GM18499 (cell line): ENCODE measurements around the gene MRPL54.
"Not testable (repeated sequence)": the region's sequence is repeated elsewhere in the genome, so short reads cannot be mapped to it uniquely, and the experiment has no call there.

Experiments used
- ATAC-seq: cut with Tn5 transposase; IDR thresholded peaks from one replicate; pipeline ENCODE4 v1.9.1; 2021; ENCODE audit warnings: moderate number of reproducible peaks; ENCODE audit not compliant: insufficient read depth, unreplicated experiment

Gene MRPL54

GRCh38 chr19:3738477-3739220, 23.8 kb upstream of the MRPL54 start:
- ATAC-seq, result no peak

- ATAC-seq, result no peak
Observed at GRCh38 chr19:3740431-3740830, 22.1 kb upstream of the MRPL54 start.

- no peak for ATAC-seq
Observed at GRCh38 chr19:3743486-3743885, 19.0 kb upstream of the MRPL54 start.

DNA sequence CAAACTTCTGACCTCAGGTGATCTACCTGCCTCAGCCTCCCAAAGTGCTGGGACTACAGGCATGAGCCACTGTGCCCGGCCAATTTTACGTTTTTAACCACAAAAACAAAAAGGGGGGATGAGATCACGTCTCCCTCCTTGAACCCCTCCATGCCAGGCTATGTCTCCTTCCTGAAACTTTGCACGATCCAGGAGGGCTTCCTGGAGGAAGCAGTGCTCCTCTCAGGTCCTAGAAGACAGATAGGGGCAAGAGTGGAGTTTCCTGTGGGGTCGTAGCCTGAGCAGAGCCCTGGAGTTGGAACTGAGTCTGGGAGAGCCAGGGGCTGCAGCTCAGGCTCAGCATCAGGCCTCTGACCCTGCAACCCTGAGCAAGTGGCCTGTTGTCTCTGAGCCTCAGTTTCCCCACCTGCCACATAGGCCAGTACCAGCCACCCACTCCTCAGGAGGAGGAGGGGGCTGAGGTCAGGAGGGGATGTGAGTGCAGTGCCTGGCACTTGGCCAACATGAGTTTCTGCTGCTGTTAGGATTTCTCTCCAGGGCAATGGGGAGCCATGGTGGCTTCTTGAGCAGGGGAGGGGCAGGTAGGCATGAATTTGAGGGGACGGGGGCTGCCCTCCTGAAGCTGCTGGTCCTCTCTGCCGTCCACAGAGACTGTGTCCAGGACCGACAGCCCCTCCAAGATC, 17.0 kb upstream of the MRPL54 start:
- no peak for ATAC-seq

- ATAC-seq, result no peak
Observed at GRCh38 chr19:3746371-3747056, 16.0 kb upstream of the MRPL54 start.

DNA sequence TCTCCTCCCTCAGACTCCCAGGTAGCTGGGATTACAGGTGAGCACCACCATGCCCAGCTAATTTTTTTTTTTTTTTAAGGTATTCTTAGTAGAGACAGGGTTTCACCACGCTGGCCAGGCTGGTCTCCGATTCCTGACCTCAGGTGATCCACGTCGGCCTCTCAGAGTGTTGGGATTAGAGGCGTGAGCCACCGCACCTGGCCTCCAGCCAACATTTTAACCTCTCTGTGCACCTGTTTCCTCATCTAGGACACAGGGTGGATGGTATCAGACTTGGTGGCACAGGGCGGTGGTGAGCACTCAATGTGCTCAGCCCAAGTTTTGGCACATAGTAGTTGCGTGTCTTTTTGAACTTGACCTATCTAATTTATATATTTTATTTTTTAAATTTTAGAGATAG, 13.5 kb upstream of the MRPL54 start:
- no peak for ATAC-seq

GRCh38 chr19:3750211-3750610, 12.3 kb upstream of the MRPL54 start:
- ATAC-seq, result no peak

- ATAC-seq, result no peak
Observed at GRCh38 chr19:3751236-3751635, 11.2 kb upstream of the MRPL54 start.

DNA sequence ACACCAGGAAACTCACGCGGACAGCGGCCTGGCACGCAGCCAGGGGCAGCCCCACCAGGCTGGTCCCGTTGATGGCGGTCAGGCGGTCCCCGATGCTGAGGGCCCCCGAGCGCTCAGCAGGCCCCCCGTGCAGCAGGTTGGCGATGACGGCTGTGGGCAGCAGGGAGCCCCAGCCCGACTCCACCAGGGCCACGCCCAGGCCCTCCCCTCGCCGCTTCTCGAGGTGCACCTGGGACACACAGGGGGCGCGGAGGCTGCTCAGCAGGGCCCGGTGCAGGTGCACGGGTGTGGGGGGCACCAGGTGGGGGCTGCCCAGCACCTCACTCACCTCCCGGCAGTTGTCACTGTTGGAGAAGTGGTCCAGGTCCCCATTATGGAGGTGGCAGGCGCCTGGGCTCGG, 10.0 kb upstream of the MRPL54 start:
- ATAC-seq, result no peak

- ATAC-seq, result no peak
Observed at GRCh38 chr19:3753631-3754410, 8.7 kb upstream of the MRPL54 start.

GRCh38 chr19:3757705-3758104, 4.8 kb upstream of the MRPL54 start:
- ATAC-seq, result not testable (repeated sequence)

- not testable (repeated sequence) for ATAC-seq
Observed at GRCh38 chr19:3758297-3758696, 4.2 kb upstream of the MRPL54 start.

GRCh38 chr19:3759482-3760254, 2.8 kb upstream of the MRPL54 start:
- ATAC-seq, result no peak

- ATAC-seq, result no peak
Observed at GRCh38 chr19:3760871-3761361, 1.6 kb upstream of the MRPL54 start.

DNA sequence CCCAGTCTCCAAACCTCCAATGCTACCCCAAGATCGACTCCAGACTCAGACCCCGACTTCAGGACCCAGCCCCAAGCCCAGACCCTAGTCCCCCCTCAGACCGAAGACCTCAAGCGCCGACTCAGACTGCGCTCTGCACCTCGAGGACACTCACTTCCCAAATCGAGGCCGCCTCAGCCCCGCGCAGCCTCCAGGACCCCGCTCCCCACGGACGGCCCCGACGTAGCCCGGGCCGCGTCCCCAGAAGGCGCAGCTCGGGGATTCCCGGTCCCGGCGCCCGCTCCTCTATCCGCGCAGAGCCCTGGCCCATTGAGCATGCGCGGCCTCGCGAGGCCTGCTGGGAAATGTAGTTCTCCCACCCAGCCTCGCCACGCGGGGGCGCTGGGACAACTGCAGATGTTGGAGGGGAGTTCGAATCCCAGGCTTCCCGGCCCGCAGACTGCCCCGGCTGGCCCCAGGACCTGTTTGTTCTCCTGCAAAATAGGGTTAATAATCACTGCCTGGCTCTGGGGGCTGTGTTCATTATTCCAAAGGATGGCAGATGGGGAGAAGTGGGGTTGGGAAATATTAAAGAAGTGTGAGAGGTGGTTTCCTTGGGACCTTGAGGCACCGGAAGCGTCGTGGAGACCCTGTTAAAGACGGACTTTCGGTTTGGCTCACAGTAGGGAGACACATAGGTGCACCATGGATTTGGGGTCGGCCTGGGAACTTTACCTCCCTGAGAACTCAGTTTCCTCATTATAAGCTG, 926 bp upstream of the MRPL54 start, which contains the start of gene APBA3:
Gene APBA3 (minus strand): TSS at position 311 of the 748 bp plus-strand sequence. CDS start 1,428 bp downstream, outside the sequence.
- no peak for ATAC-seq

GRCh38 chr19:3762130-3762473, 380 bp upstream of the MRPL54 start:
- no peak for ATAC-seq

DNA sequence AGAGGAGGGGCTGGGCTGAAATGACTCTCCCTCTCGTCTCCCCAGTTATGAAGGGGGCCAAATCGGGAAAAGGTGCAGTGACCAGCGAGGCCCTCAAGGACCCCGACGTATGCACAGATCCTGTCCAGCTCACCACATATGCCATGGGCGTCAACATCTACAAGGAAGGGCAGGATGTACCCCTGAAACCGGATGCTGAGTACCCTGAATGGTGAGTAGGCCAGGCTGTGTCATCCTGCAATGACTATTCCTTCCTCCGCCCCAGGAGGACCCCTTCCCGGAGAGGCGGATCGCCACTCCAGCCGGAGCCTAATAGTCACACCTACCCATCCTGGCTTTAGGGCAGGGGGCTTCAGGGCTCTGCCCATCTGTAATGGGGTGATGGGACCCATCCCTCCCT, 2.6 kb downstream of the MRPL54 start:
- no peak for ATAC-seq

GRCh38 chr19:3765757-3766156, 3.3 kb downstream of the MRPL54 start:
- ATAC-seq, result not testable (repeated sequence)

DNA sequence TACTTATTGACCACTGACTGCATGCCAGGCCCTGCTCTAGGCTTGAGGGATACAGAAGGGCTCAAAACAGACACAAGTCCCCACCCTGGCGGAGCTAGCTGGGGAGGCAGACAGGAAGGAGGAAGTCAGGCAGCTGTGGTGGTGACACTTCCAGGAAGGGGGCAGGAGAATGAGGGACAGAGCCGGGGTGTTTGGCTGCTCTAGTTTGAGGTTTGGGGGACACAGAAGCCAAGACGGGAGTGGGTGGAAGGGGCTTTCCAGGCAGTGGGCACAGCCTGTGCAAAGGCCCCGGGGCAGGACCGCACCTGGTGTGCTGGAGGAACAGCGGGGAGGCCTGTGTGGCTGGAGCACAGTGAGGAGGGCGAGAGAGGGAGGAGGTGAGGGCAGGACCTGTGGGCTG, 4.0 kb downstream of the MRPL54 start:
- no peak for ATAC-seq
